GM18873 (cell line): ENCODE measurements around the gene KLK13.

ENCODE experiments used
- ATAC-seq: cut with Tn5 transposase; IDR thresholded peaks from one replicate; pipeline ENCODE4 v1.9.1; 2021; ENCODE audit warnings: mild to moderate bottlenecking, moderate library complexity, moderate number of reproducible peaks; ENCODE audit not compliant: unreplicated experiment, low FRiP score

The KLK13 gene

DNA sequence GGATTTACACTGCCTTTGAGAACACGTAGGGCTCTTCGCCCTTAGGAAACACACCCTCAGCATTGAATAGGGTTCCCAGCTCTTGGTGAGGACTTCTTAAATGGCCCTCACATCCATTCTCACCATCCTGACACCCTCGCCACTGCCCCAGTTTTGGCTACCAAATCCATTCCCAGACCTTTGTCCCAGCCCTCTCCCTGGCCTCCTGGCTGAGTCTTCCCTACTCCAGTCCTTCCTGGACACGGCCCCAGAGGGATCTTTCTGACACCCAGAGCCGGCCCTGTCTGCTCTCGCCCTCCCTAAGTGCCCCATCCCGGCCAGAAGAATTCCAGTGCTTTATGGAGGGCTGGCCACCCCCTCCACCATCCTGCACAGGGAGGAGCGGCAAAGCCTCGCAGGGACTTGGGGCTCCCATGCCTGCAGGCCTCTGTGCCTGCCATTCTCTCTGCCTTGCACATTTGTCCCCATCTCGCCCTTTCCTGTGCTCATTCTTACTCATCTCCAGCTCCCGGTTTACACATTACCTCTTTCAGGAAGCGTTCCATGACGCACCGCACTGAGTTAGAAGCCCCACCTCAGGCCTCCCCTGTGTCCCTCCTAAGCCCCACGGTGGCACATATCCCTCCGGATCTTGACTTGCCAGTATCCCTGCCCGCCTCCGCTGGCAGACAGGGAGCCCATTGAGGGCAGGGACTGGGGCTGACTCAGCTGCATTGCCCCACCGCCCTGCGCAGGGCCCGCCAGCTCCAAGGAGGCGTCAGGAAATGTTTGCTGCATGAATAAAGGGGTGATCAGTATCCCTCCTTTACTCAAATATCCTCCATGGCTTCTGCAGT is 28.8 kb upstream of the KLK13 start:
- ATAC-seq: no peak

DNA sequence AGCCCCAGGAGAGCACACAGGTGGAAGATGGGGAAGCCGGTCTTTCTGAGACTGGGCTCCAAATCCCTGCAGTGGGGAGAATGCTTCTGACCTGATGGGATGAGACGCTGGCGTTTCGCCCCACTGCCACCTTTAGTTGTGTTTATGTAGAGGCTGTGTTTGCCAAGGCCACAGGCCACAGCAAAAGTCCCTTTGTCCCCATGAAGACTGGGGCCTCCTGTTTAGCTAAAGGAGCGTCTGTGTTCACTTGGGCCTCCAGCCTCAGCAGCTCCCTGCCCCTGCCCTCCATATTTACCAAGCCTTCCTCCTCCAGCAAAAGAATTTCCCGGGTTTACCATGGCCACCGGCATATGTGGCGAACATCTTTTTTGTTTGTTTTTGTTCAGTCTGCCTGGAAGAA is 28.2 kb upstream of the KLK13 start:
- ATAC-seq: no peak

DNA sequence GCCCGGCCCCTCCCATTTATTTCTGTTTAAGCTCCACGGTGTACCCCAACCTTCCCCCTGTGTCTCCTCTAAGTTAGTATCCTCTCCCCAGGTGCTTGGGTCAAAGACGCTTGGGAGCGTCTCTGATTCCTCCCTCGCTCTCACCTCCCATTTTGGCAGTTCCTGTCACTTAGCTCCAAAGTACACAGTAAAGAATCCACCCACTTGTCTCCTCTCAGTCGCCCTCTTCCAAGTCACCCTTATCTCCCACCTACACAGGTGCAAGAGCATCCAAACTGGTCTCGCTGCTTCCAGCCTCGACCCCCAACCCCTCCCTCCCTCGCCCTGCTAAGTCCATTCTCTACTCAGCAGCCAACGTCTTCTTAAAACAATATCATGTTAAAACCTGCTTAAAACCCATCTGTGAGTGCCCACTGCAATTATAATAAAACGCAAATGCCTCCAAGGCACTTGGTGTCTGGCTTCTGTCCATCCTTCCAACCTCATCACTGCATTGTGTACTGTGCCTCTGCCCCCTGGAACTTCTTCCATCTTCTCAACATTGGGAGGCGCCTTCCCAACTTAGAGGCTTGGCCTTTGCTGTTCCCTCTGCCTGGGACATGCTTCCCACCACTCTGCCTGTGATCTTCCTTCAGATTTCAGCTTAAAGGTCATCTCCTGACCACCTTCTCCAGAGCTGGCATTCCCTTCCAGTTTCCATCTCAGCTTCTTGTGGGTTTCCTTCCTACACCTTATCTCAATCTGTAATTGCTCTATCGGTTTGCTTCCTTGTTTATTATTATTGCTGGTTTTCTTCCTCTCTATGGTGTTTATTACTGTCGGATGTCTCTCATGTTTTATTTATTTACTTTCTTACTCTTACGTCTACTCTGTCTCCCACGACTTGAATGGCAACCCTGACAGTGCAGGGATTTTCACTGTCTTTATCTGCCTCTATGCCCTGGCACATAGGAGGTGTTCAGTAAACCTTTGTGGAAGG is 27.3 kb upstream of the KLK13 start:
- ATAC-seq: no peak

DNA sequence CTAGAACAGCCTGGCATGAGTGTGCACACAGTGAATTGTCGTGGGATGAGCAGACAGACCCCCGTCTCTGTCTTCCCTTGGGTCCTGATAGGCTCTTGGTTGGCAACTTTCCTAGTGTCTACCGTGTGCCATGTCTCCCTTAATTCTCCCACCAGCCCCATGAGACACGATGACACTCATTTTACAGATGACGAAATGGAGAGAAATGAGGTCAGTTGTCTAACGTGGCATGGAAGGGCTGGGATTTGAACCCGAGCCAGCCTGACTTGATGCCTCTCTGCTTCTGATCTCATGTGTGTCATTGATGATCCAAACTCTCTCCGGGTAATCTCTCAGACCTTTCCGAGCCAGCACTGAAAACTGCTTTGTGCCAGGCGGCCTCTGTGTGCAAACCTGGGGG is 26.2 kb upstream of the KLK13 start:
- no peak for ATAC-seq

DNA sequence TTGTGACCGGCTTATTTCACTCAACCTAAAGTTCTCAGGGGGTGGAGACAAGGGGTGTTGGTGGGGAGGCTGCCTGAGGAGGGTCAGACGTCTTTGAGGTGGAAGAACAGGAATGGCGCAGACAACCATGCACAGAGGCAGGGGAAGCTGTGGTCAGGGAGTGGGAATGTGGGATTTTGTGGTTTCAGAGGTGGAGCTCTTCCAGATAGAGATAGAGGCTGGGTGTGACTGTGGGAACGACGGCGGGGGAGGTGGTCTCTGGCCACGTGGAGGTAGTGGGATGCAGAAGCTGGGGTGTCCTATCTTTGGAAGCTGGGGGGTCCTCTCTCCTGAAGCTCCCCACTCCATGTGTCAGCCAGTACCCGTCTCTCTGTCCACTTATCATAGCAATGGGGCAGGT is 25.6 kb upstream of the KLK13 start:
- ATAC-seq: no peak

DNA sequence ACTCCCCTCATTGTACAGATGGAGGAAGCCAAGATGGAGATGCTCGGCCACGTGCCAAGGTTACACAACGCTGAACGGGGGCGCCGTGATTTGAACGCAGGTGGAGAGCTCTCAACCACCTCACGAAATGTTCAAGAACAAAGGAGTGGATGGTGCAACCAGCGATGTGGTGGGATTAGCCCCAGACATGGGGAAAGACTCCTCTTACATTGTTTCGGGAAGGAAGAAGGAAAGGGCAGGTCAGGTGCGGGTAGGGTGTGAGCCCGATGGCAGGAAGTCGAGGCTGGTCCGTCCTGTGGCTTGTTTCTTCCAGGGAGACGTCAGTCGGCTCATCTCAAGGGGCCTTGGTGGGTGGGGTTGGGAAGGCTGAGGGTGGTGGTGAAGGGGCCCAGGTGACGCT is 24.9 kb upstream of the KLK13 start:
- ATAC-seq: no peak

DNA sequence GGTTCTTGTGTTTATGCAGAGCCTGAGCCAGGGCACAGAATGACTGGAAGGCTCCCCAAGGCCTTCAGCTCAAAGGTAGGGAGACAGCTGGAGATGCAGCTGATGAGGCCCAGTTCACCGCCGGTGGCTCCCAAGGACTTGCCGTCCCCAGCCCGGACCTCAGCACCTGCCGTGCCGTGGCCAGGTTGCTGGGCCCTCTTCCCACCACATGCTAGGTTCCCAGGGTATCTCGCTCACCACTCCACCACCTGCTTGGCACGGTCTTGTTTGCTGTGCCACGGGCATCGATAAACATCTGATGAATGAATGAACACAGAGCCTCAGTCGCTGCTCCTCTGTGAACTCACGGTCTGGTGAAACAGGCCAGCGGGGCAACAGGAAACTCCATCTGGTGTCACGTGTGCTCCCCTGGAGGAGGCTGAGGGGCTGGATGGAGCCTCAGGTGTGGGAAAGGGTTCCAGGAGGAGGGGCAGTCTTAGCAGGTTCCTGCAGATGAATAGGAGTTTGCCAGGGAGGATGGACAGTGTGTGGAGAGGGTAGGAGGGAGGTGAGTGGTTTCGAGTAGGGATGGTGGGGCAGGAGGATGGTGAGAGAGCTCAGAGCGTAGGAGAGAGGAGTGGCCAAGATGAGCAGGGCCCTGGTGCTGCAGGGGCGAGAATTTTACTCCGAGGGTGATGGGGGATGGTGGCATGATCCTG is 21.4 kb upstream of the KLK13 start:
- no peak for ATAC-seq

DNA sequence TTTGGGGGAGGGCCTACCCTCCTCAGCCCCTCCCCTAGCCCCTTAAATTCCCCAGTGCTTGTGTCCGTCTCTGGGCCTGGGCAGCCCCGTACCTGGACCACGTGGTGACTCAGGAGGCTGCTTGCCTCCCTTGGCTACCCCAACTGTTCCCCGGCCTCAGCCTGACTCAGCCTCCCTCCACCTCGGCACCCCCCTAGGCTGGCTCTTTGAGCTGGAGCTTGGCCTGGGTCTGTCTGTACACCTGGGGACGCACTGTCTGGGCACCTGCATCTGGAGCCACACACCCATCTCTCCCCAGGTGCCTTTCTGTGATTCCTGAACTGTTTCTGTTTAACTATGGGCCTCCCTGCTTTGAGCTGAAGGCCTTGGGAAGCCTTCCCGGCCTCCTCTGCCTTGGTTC is 19.6 kb upstream of the KLK13 start:
- no peak for ATAC-seq

DNA sequence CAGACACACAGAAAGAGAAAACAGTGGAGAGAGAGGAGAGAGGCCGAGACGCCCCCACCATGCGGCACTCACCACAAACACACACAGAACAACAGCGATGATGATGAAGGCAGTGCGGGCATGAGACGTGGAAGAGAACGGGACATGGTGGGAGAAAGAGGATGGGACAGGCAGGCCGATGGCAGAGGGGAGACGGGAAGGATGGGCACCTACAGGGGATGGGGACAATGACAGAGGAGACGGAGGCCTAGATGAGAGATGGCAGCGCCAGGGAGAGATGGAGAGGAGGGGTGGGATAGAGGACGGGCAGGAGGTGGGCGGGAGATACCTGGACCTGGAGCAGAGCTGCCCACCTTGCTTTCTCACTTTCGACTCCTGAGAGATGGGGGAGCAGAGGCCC is 18.9 kb upstream of the KLK13 start:
- no peak for ATAC-seq

DNA sequence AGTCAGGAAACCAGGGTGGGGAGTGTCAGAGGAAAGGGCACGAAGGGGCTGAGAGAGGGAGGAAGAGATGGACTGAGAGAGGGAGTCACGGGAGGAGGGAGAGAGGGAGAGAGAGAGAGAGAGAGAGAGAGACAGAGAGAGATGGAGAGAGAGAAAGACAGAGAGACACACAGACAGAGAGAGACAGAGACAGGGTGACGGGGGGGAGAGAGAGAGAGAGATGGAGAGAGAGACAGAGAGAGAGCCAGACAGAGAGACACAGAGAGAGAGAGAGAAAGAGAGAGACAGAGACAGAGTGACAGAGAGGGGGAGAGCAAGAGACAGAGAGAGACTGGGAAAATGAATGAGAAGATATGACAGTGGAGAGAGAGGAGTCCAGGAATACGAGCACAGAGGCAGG is 18.3 kb upstream of the KLK13 start:
- no peak for ATAC-seq

DNA sequence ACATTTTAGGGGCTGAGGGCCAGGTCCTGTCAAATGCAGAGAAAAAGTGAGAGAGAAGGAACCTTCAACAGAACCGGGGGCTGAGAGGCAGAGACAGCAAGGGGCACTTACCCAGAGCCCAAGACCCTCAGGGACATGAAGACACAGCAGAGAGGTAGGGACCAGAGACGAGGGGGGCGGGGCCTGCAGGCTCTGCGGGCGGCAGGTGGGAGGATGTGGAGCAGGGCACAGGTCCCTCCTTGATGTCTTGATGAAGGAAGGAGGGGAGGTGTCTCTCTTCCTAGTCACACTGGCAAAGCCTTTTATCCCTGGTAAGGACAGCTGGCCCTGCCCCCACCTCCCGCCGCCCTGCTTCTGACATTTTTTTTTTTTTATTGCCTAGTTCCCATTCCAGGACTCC is 17.7 kb upstream of the KLK13 start, which contains the start of gene KLK14:
TSS of gene KLK14 (minus strand) at position 277 of the 400 bp plus-strand sequence. CDS start at position 4, 273 bp downstream.
- ATAC-seq: no peak

DNA sequence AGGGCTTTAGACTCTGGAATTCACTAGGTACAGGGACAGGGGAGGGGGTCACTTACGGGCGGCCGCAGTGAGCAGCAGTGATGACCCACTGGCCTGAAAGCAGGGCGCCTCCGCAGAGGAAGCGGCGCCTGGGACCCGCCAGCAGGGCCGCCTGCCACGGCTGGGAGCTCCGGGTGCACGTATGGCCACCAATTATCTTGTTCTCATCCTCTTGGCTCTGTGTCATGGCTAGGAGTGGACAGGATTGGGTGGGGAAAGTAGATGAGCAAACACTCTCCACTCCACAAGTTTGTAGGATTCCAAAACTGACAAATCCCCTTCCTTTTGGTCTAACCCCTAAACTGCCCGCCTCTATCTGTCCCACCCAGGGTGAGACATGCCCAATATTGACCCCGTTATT is 16.6 kb upstream of the KLK13 start:
- no peak for ATAC-seq

DNA sequence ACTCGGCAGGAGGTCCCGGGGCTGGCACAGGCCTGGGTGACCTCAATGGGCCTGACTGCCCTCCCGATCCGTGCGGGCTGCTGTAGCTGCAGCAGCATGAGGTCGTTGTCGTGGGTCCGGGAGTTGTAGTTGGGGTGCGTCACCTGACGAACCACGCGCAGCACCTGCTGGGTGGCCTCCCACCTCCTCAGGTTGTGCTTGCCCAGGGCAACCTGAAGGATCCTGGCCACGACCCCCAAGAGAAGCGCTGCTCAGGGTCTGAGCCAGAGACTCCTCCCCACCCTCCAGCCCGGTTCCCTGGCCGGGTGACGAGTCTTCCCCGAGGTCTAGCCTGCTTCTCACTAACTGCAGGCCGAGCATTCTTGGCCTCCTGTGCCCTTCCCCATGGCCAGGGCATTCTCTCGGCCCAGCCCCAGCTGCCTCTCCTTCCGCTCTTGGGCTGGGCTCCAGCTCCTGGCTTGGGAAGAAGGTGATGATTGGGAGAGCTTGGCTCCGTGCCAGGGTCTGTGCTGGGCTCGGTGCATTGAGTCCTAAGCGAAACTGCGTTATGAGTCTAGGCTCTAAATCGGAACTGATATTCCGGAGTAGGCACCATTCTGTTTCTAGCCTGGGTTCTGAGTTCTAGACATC is 14.7 kb upstream of the KLK13 start:
- ATAC-seq: no peak

DNA sequence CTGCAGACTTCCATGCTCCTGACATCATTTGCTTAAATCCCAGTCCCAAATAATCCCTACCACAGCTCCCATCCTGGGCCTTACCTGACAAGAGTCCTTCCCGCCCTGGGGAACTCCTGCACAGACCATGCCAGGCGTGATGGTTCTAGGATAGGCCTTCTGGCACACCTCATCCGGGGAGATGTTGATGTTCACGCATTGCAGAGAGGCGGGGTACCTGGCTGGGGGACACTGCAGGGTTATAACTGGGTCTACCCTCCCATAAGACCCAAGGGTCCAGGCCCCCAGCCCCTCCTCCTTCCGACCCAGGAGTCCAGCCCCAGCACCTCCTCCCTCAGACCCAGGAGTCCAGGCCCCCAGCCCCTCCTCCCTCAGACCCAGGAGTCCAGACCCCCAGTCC is 13.8 kb upstream of the KLK13 start:
- no peak for ATAC-seq

DNA sequence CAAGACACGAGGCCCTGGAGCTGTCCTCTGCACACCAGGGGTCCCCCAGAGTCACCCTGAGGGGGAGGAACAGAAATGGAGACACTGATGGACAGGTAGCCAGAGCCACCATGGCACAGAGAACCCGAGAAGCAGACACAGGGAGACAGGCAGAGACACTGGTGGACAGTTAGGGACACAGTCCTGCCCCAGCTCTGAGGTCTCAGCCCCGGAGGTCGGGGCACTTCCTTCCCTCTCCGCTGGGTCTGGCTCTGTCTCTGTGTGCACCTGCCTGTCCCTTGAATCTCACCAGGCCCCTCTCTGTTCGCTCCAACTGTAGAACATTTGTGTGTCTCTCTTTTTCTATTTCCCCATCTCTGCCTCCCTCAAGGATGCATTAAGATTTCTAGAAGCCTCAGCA is 13.2 kb upstream of the KLK13 start:
- ATAC-seq: no peak

DNA sequence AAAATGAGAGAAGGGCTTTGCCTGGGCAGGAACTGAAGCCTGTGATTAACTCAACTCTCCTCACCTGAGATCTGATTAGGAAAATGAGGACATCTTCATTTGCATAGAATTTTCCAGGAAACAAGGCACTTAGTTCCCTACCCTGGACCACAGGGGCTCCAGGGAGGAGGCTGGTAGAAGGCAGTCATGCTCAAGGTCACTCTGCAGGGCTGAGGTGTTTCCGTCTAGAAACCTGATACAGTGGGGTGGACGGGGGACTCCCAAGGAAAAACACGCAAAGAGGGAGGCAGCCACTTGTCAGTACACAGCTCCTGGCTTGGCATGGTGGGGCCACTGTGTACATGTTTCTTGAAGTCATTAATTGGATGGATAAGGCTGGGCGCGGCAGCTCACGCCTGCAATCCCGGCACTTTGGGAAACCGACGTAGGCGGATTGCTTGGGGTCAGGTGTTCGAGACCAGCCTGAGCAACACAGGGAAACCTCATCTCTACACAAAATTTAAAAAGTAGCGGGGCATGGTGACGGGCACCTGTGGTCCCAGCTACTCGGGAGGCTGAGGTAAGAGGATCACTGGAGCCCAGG is 11.8 kb upstream of the KLK13 start:
- ATAC-seq: no peak

DNA sequence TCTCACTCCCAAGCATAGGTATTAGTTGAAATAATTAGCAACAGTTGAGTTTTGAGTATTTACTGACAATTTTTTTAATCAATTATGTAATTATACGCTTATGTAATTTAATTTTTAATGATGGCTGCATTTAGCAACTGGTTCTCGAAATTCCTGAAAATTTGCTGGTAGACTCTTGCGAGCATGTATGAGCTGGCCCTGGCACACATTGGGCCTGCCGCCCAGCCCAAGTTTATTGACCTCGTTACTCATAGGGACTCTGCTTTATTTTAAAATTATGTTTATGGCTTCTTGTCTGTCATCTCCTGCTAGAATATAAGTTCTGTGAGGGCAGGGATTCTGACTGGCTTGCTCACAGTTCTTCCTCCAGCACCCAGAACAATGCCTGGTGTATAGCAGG is 11.1 kb upstream of the KLK13 start:
- no peak for ATAC-seq

DNA sequence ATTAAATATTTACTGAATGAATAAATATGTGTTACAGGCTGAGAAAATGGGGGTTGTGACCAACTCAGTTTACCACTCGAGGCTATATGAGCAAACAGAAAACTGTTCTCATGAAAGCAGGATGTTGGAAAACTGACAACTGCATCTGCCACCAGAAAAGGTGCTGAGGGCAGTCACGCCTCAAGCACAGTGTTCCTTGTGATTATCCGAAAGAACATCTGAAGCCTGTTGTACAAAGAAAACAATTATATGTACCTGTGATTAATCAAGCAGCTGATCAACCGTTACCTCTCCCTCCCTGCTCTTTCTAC is 6.2 kb upstream of the KLK13 start:
- no peak for ATAC-seq

DNA sequence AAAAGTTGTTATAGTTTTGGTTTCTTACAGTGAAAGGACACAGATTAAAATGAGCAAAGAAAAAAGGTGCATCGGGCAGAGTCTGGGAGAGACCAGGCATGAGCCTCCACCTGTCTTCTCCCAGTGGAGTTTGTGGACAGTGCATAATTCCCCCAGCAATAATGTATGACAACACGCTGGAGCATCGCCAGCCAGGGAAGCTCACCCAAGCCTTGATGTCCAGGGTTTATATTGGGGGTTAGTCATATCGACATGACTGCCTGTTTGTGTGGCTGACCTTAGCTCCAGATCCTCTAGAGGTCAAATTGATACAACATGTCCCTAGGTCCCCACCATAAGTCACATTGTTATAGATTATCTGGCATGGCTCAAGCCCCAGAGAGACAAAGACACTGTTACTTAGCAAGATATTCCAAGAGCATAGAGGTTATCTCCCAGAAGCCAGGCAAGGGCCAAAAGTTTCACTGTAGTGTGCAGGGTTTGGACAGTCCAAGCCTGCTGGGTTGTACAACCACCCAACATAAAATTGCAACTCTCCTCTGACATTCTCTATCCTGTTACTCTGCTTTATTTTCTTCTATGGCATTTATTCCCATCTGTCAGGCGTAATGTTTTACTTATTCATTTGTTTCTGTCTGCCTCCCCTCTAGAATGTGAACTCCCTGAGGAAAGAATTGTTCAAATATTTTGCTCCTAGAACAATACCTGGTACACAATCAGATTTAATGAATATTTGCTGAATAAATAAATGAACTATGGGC is 5.6 kb upstream of the KLK13 start:
- ATAC-seq: no peak
